Activated CD4-positive, alpha-beta T cell treated with anti-CD3 and anti-CD28 coated beads, Interleukin-2, amount 10 ng/mL, durations not matched to agents 7 days and 5 days (primary cell): ENCODE measurements around the gene DOLPP1. TPM values are rescaled to one million over a fixed set of nuclear protein-coding genes. Genes with fewer than 3 reads are reported as not detected.
A peak's percentile ranks its signal among the peaks of the same experiment; 100 is the strongest.
"Not testable (repeated sequence)": the region's sequence is repeated elsewhere in the genome, so short reads cannot be mapped to it uniquely, and the experiment has no call there.

Experiments
- CTCF ChIA-PET: fragments of 350-600 bp; sonication (Branson Sonifier 250); formaldehyde crosslinking; loops from one replicate; lab custom pipeline; 2021; ENCODE audit warnings: antibody characterized with exemption; lab: Charles Lee
- POLR2A ChIA-PET: fragments of 350-600 bp; sonication (Branson Sonifier 250); formaldehyde crosslinking; loops from one replicate; lab custom pipeline; 2021; ENCODE audit warnings: antibody characterized with exemption; lab: Charles Lee
- DNase-seq: peaks from one replicate; pipeline ENCODE4 v3.0.0-alpha.2; 2020
- H3K27ac Mint-ChIP-seq: one replicate; pipeline ENCODE4 v1.8.0; 2021; ENCODE audit warnings: mild to moderate bottlenecking, moderate library complexity, mixed read lengths
- H3K27me3 Mint-ChIP-seq: one replicate; pipeline ENCODE4 v1.8.0; 2021; ENCODE audit warnings: mixed read lengths
- H3K36me3 Mint-ChIP-seq: one replicate; pipeline ENCODE4 v1.8.0; 2021; ENCODE audit warnings: low read depth, mixed read lengths
- H3K4me1 Mint-ChIP-seq: one replicate; pipeline ENCODE4 v1.8.0; 2021; ENCODE audit warnings: mixed read lengths
- H3K4me3 Mint-ChIP-seq: one replicate; pipeline ENCODE4 v1.8.0; 2021; ENCODE audit warnings: mild to moderate bottlenecking, moderate library complexity, mixed read lengths
- H3K9me3 Mint-ChIP-seq: one replicate; pipeline ENCODE4 v1.8.0; 2021; ENCODE audit warnings: mixed read lengths
- total RNA-seq, 2 experiments: library from RNA; stranded (reverse); gene quantifications; one replicate each; pipeline ENCODE4 v1.2.3, GENCODE V29; 2021

DOLPP1 gene
- total RNA-seq = 10 to 100 TPM; 19.5 to 19.6 TPM

GRCh38 chr9:129080601-129081387 lies at the start of gene DOLPP1:
DOLPP1 (plus strand) TSS chr9:129081111; CDS start chr9:129081132, 21 bp downstream.
- CTCF ChIA-PET = interaction anchor here (0.9 to 1.8 kb wide), 7 partner anchors 11 to 93 kb away, joined by 3 to 7 read pairs (median 3); no protein-coding TSS in a partner anchor
- H3K36me3 Mint-ChIP-seq = peaks cover 4% of the 10 kb centered on the region
- H3K4me3 Mint-ChIP-seq = peak within 1 kb of the TSS; percentile 86
- peaks cover 34% of the 10 kb centered on the region for H3K4me1 Mint-ChIP-seq
- POLR2A ChIA-PET = interaction anchor here (0.6 to 0.9 kb wide), 2 partner anchors 53 to 208 kb away, joined by 3 to 5 read pairs; partner anchors contain the start of gene SH3GLB2
- H3K27me3 Mint-ChIP-seq = no peaks in the 10 kb centered on the region
- peak within 1 kb of the TSS; percentile 87 for H3K27ac Mint-ChIP-seq
- DNase-seq = peak; percentile 99
- no peaks in the 10 kb centered on the region for H3K9me3 Mint-ChIP-seq

- Mint-ChIP-seq H3K4me1 (peaks cover 26% of the 10 kb centered on the region), H3K36me3 (peaks cover 2% of the 10 kb centered on the region), H3K27me3 (peaks cover 1% of the 10 kb centered on the region), H3K27ac (no peak overlapping the region), H3K4me3 (no peak overlapping the region), H3K9me3 (no peaks in the 10 kb centered on the region)
- DNase-seq = no peak
- ChIA-PET CTCF (no interaction called here), POLR2A (no interaction called here)
Observed at GRCh38 chr9:129031514-129031913, 49.4 kb upstream of the DOLPP1 start.

DNA sequence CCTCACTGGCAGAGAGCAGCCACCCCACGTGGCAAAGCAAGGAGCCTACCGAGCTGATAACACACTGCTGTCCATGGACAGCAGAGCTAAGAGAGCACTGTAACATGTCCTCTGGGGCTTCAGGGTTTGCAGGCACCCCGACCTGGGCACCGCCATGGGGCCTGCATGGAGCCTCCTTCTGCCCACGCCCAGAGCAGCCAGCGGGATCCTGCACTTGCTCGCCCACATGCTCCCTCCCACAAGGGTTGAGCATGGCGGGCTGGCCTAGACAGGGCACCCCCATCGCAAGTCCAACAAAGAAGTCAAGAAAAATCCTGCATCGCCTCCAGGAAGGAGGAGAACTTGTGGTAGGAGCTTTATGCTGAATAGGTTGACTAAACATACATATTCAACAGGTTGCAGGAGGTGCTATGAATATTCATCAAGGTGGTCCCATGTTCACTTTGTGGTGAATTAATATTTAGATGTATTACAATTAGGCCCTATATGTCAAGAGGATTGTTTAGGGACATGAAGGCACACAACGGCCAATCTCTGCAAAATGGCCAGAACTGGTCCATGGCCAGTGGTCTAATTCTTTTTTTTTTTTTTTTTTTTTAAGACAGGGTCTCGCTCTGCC lies 48.3 kb upstream of the DOLPP1 start:
- Mint-ChIP-seq H3K9me3 (no peaks in the 10 kb centered on the region), H3K27me3 (peaks cover 1% of the 10 kb centered on the region), H3K36me3 (peaks cover 3% of the 10 kb centered on the region), H3K4me1 (peaks cover 28% of the 10 kb centered on the region), H3K4me3 (no peak overlapping the region), H3K27ac (no peak overlapping the region)
- DNase-seq = no peak
- ChIA-PET CTCF (interaction anchor here (0.6 to 1.3 kb wide), 3 partner anchors 8 to 455 kb away, joined by 3 read pairs; no protein-coding TSS in a partner anchor), POLR2A (no interaction called here)

DNA sequence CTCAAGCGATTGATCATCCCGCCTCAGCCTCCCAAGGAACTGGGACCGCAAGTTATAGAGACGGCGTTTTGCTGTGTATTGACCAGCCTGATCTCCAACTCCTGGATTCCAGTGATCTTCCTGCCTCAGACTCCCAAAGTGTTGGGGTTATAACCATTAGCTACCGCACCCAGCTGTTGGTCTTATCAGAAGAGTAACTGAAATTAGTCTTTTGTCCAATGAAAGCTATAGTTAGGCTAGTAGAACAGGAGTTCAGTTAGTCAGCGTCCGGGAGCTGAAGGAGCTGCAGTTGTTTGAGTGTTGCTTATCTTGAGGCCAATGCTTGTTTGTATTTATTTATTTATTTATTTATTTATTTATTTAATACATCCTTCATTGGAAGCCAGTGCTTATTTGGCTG lies 47.7 kb upstream of the DOLPP1 start:
- Mint-ChIP-seq H3K27ac (no peak overlapping the region), H3K27me3 (peaks cover 1% of the 10 kb centered on the region), H3K36me3 (peaks cover 3% of the 10 kb centered on the region), H3K4me3 (no peak overlapping the region), H3K4me1 (peaks cover 34% of the 10 kb centered on the region), H3K9me3 (no peaks in the 10 kb centered on the region)
- CTCF ChIA-PET = interaction anchor here (0.6 to 1.3 kb wide), 4 partner anchors 8 to 454 kb away, joined by 3 to 4 read pairs (median 3); no protein-coding TSS in a partner anchor
- POLR2A ChIA-PET = no interaction called here
- no peak for DNase-seq

GRCh38 chr9:129035838-129036237 lies 45.1 kb upstream of the DOLPP1 start:
- H3K36me3 Mint-ChIP-seq, H3K27me3 Mint-ChIP-seq, DNase-seq, POLR2A ChIA-PET, H3K9me3 Mint-ChIP-seq: not testable (repeated sequence)
- CTCF ChIA-PET = interaction anchor here (0.6 to 1.3 kb wide), 3 partner anchors 11 to 34 kb away, joined by 3 to 4 read pairs (median 3); no protein-coding TSS in a partner anchor
- H3K4me1 Mint-ChIP-seq = peaks cover 34% of the 10 kb centered on the region
- H3K4me3 Mint-ChIP-seq = peak overlapping the region; percentile 98
- peak overlapping the region; percentile 89 for H3K27ac Mint-ChIP-seq

DNA sequence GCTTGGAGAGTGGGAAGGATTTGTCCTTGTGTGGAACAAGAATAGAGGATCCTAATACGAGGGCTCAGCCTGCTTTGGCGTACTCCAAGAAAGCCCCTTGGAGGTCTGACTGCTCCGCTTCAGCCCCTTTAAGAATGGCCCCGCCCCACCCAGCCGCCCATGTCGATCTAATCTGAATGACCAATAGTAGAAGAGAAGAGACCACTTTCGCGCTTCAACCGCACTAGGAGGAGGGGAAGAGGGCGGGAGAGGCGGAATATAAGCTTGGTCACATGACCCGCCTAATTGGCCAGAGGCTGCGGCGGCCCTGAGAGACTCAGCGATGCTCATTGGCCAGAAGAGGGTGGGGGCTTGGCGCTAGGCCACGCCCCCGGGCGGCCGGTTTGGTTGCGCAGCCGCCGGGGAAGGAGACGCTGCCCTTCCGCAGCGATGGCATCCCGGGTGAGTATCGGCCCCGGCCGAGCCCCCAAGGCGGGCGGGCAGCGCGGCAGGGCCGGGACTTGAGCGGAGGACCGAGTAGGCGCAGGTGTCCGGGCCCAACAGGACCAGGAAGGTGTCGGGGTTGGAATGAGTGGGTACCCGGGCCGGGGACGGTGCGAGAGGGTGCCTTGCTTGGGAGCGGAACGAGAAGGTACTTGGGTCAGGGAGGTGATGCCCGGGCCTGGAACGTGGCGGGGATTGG lies 44.5 kb upstream of the DOLPP1 start, which contains the start of gene MIGA2:
TSS of gene MIGA2 (plus strand) at position 386 of the 682 bp plus-strand sequence. CDS start 3,969 bp downstream, outside the sequence.
- Mint-ChIP-seq H3K27ac (peak within 1 kb of the TSS; percentile 89), H3K27me3 (peaks cover 1% of the 10 kb centered on the region), H3K4me3 (peak within 1 kb of the TSS; percentile 98), H3K9me3 (no peaks in the 10 kb centered on the region), H3K36me3 (peaks cover 7% of the 10 kb centered on the region), H3K4me1 (peaks cover 34% of the 10 kb centered on the region)
- DNase-seq = peak; percentile 97
- POLR2A ChIA-PET = no interaction called here
- CTCF ChIA-PET = interaction anchor here (0.6 to 1.3 kb wide), 3 partner anchors 10 to 33 kb away, joined by 3 to 4 read pairs (median 3); no protein-coding TSS in a partner anchor

- Mint-ChIP-seq H3K27me3 (peaks cover 1% of the 10 kb centered on the region), H3K9me3 (no peaks in the 10 kb centered on the region)
- CTCF ChIA-PET = interaction anchor here (1.3 kb wide), 3 partner anchors 8 to 219 kb away, joined by 4 read pairs; partner anchors contain the start of gene ENDOG
Observed at GRCh38 chr9:129036923-129037766, 43.8 kb upstream of the DOLPP1 start.

DNA sequence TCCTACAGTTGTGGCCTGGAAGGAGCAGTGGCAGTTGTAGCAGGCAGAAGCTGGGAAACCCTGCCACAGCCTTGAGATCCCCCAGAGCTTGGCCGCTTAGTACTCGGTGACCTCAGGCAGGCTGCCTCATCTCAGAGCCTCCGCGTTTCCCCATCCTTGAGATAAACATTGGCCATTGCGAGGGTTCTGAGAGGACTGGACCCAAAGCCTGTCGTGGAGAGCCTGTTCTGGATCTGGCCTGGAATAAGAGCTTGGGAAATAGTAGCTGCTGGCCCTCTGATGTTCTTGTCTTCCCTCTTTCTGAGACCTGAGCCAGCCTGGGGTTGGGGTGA lies 43.2 kb upstream of the DOLPP1 start:
- CTCF ChIA-PET = interaction anchor here (1.3 kb wide), 2 partner anchors 8 to 220 kb away, joined by 4 read pairs; partner anchors contain the start of gene ENDOG
- Mint-ChIP-seq H3K4me3 (peak overlapping the region; percentile 98), H3K27me3 (peaks cover 1% of the 10 kb centered on the region), H3K9me3 (no peaks in the 10 kb centered on the region), H3K4me1 (peaks cover 34% of the 10 kb centered on the region), H3K36me3 (peaks cover 16% of the 10 kb centered on the region), H3K27ac (no peak overlapping the region)
- no peak for DNase-seq
- POLR2A ChIA-PET = no interaction called here

More at GRCh38 chr9:129036923-129037766, 43.8 kb upstream of the DOLPP1 start:
- Mint-ChIP-seq H3K4me1 (peaks cover 34% of the 10 kb centered on the region), H3K36me3 (peaks cover 13% of the 10 kb centered on the region), H3K27ac (peak overlapping the region; percentile 89), H3K4me3 (peak overlapping the region; percentile 98)
- DNase-seq = no peak
- POLR2A ChIA-PET = no interaction called here

DNA sequence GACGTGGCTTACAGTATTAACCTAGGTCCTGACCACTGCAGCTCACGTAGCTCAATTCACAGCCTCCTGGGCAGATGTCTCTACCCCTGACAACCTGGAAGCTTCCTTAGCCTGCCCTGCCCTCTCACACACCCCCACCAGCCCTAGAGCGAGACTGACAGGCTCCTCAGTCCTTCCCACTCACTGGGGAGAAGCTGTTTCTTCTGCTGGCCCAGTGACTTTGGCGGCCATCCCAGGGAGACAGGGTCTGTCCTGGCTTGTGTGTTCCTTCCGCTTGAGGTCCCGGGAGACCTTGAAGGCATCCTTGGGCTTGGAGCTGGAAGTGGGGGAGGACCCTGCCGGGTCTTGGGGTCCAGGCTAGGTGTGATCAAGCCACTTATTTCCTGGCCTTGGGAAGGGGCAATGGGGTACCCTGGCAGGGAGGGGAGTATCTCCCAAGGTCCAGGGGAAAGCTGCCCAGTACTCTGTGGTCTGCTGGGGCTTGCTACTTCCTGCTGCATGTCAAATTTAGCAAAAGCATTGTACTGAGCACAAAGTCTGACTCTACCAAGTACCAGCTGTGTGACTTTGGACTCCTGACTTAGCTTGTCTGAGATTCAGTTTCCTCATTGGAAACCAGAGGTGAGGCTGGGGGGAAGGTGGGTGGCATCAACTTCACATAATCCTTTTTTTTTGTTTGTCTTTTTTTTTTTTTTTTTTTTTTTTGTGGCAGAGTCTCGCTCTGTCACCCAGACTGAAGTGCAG lies 42.6 kb upstream of the DOLPP1 start:
- ChIA-PET POLR2A (no interaction called here), CTCF (interaction anchor here (0.6 to 1.3 kb wide), 4 partner anchors 9 to 220 kb away, joined by 3 to 4 read pairs (median 4); partner anchors contain the start of genes ENDOG and SH3GLB2)
- Mint-ChIP-seq H3K4me1 (peaks cover 34% of the 10 kb centered on the region), H3K27me3 (peaks cover 1% of the 10 kb centered on the region), H3K9me3 (no peaks in the 10 kb centered on the region), H3K4me3 (peak overlapping the region; percentile 98), H3K27ac (no peak overlapping the region), H3K36me3 (peaks cover 16% of the 10 kb centered on the region)
- DNase-seq = no peak

DNA sequence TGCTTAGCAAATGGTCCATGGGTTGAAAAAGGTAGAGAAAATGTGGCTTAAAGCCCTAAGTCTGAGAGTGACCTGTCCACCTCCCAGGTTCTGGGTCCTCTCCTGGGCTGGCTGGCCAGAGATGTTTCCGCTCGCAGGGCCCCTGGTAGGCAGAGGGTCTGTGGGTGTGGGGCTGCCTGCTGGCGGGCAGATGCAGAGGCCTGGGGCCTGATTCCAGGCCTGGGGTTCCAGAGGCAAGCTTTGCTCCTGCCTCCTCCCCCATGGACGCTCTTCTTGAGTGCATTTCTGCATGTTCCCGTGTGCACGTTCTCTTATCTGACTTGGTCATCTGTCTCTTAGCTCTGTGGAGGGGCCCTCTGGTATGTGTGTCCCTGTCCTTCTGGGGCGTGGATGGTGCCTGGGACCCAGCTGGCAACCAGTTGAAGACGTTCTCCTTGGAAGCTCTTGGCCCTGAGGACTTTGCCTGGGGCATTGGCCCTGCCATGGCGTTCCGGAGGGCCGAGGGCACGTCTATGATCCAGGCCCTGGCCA lies 40.7 kb upstream of the DOLPP1 start:
- H3K4me1 Mint-ChIP-seq = peaks cover 34% of the 10 kb centered on the region
- no peak overlapping the region for H3K27ac Mint-ChIP-seq
- POLR2A ChIA-PET = no interaction called here
- H3K36me3 Mint-ChIP-seq = peaks cover 21% of the 10 kb centered on the region
- no peak overlapping the region for H3K4me3 Mint-ChIP-seq
- no peak for DNase-seq
- CTCF ChIA-PET = interaction anchor here (0.6 kb wide), 1 partner anchor 257 kb away, joined by 3 read pairs; no protein-coding TSS in a partner anchor
- H3K27me3 Mint-ChIP-seq = no peaks in the 10 kb centered on the region
- no peaks in the 10 kb centered on the region for H3K9me3 Mint-ChIP-seq

GRCh38 chr9:129042016-129042415 lies 38.9 kb upstream of the DOLPP1 start:
- H3K9me3 Mint-ChIP-seq = no peaks in the 10 kb centered on the region
- H3K4me1 Mint-ChIP-seq = peaks cover 21% of the 10 kb centered on the region
- H3K27ac Mint-ChIP-seq = no peak overlapping the region
- no peak for DNase-seq
- peaks cover 18% of the 10 kb centered on the region for H3K36me3 Mint-ChIP-seq
- H3K27me3 Mint-ChIP-seq = no peaks in the 10 kb centered on the region
- ChIA-PET POLR2A (no interaction called here), CTCF (no interaction called here)
- H3K4me3 Mint-ChIP-seq = no peak overlapping the region
